Activated CD4-positive, alpha-beta T cell treated with anti-CD3 and anti-CD28 coated beads, Interleukin-2, amount 50 U/mL, for 16 hours (primary cell): ENCODE data around the gene OTUD7B.
A peak's percentile ranks its signal among the peaks of the same experiment; 100 is the strongest.

Experiments
- DNase-seq: peaks from one replicate; pipeline ENCODE4 v3.0.0-alpha.2; 2020

The OTUD7B gene

GRCh38 chr1:149915429-149916192 lies 94.9 kb downstream of the OTUD7B start:
- DNase-seq, result no peak

- no peak for DNase-seq
These were observed 96.0 kb downstream of the OTUD7B start for GRCh38 chr1:149914545-149914944.

GRCh38 chr1:149906570-149907075 lies 103.9 kb downstream of the OTUD7B start:
- no peak for DNase-seq

GRCh38 chr1:149903836-149904491 lies 106.6 kb downstream of the OTUD7B start:
- no peak for DNase-seq

- peak; percentile 90 for DNase-seq
These were observed 110.9 kb downstream of the OTUD7B start, which contains the start of gene BOLA1 for GRCh38 chr1:149899460-149900284. TSS of gene BOLA1 (plus strand) at chr1:149899568. CDS start at chr1:149900060, 492 bp downstream.

GRCh38 chr1:149896575-149896974 lies 114.0 kb downstream of the OTUD7B start:
- no peak for DNase-seq

GRCh38 chr1:149888999-149889289 lies 121.6 kb downstream of the OTUD7B start:
- no peak for DNase-seq

GRCh38 chr1:149888247-149888998 lies 122.1 kb downstream of the OTUD7B start:
- peak; percentile 94 for DNase-seq
